Uterine smooth muscle cell (primary cell): ENCODE measurements around the gene CCNJL. TPM values are rescaled to one million over a fixed set of nuclear protein-coding genes. Genes with fewer than 3 reads are reported as not detected.

ENCODE experiments used
- total RNA-seq: library from RNA; depleted of rRNA; stranded (reverse); fragments of >200 nt; gene quantifications from 2 replicates; pipeline ENCODE4 v1.2.3, GENCODE V29; 2014

CCNJL gene
- total RNA-seq: 0.11 and 0.12 TPM in 2 replicates

GRCh38 chr5:160312134-160312959, at the start of gene CCNJL:
TSS of gene CCNJL (minus strand) at chr5:160312564. CDS start at chr5:160311923, 641 bp downstream.

GRCh38 chr5:160229190-160229742, 83.1 kb downstream of the CCNJL start, which contains the start of gene FABP6:
TSS of gene FABP6 (plus strand) at chr5:160229506. CDS start at chr5:160229558, 52 bp downstream.

Other genes starting within 250 kb of the CCNJL start
- gene PWWP2A, start 193.1 kb downstream of the CCNJL start, total RNA-seq: 16.3 and 23.0 TPM in 2 replicates
- gene FABP6, start 83.1 kb downstream of the CCNJL start, total RNA-seq: not detected in 2 replicates
- gene C1QTNF2, start 58.1 kb upstream of the CCNJL start, total RNA-seq: 1.1 and 2.0 TPM in 2 replicates
- gene FAM200C, start 87.5 kb upstream of the CCNJL start, total RNA-seq: 6.0 and 7.6 TPM in 2 replicates
- 62.1 and 106 TPM in 2 replicates for gene SLU7, start 106.5 kb upstream of the CCNJL start, total RNA-seq
- 119 and 384 TPM in 2 replicates for gene PTTG1, start 109.3 kb upstream of the CCNJL start, total RNA-seq